Aorta (tissue), 5 donors: Measurements from ENCODE around the gene PDLIM4. TPM values are rescaled to one million over a fixed set of nuclear protein-coding genes. Genes with fewer than 3 reads are reported as not detected.
A peak's percentile ranks its signal among the peaks of the same experiment; 100 is the strongest.

Experiments used
- ATAC-seq: fragments of 200-7000 bp; cut with Tn5 transposase; one replicate; pipeline ENCODE4 v1.9.1; 2022; ENCODE audit warnings: moderate library complexity; ENCODE audit not compliant: low FRiP score
- DNase-seq, 2 donors: peaks; one replicate each; pipeline ENCODE4 v3.0.0-alpha.2; 2020
- H3K27ac ChIP-seq, 2 donors: one replicate each; pipeline ENCODE4 v1.5.1; 2013; ENCODE audit warnings: low read length in 2 of 2, mild to moderate bottlenecking in 2 of 2, moderate library complexity in 2 of 2, control low read depth in 1 of 2, inconsistent platforms in 1 of 2, low read depth in 1 of 2
- H3K27me3 ChIP-seq, 2 donors: one replicate each; pipeline ENCODE4 v1.6.1; 2013; ENCODE audit warnings: control low read depth in 1 of 2, low read length in 1 of 2, mild to moderate bottlenecking in 1 of 2, moderate library complexity in 1 of 2; ENCODE audit not compliant: insufficient read depth in 2 of 2, control insufficient read depth in 1 of 2
- H3K36me3 ChIP-seq, 2 donors: one replicate each; pipeline ENCODE4 v1.6.1; 2013; ENCODE audit warnings: control low read depth in 1 of 2, low read length in 1 of 2, mild to moderate bottlenecking in 1 of 2; ENCODE audit not compliant: insufficient read depth in 2 of 2, control insufficient read depth in 1 of 2
- H3K4me1 ChIP-seq, 2 donors: one replicate each; pipeline ENCODE4 v1.6.1; 2013; ENCODE audit warnings: low read length in 2 of 2, control low read depth in 1 of 2, mild to moderate bottlenecking in 1 of 2, moderate library complexity in 1 of 2; ENCODE audit not compliant: insufficient read depth in 2 of 2, control insufficient read depth in 1 of 2
- H3K4me3 ChIP-seq, 2 donors: one replicate each; pipeline ENCODE4 v1.5.1; 2013; ENCODE audit warnings: low read length in 2 of 2, control low read depth in 1 of 2, mild to moderate bottlenecking in 1 of 2
- H3K9me3 ChIP-seq: one replicate; pipeline ENCODE4 v1.6.1; 2013; ENCODE audit warnings: mild to moderate bottlenecking, low read length; ENCODE audit not compliant: control insufficient read depth
- WGBS, 2 donors: extraction: QIAGEN DNeasy Blood & Tissue Kit; methylation state at CpG; one replicate each; pipeline ENCODE4 v1.1.7; 2013; 5-methylcytosine and 5-hydroxymethylcytosine counted together
- intact Hi-C, 2 donors: fragments of 100-400 bp; cut with DNase I; formaldehyde crosslinking; loops; one replicate each; pipeline versions ENCODE4 v1.14.2 to v1.15.0; 2022
- polyA plus RNA-seq, 2 donors: library from polyadenylated mRNA; stranded (reverse); fragments of 200-250 nt; gene quantifications; one replicate each; pipeline ENCODE4 v1.2.3, GENCODE V29; 2013
- total RNA-seq, 2 donors: library from RNA; stranded (reverse); fragmentation: NEBNext Ultra II Directional; extraction: Animal tissue kit (Norgen Biotek cat#: 25700); gene quantifications; one replicate each; pipeline ENCODE4 v1.2.1, GENCODE V29; 2021
- donor health status: healthy with polysubstance abuse.
- donor health status: Bipolar disorder and iron deficiency.
- donor health status: DM: no; HTN: no; CAD: no.
- donor health status: DM: no; HTN: no; CAD: no.
- donor health status: DM: yes; HTN: yes; CAD: no.

Gene PDLIM4
- total and polyA plus RNA-seq, 4 donors: 12.8 to 70.9 (median 37.4) TPM

- peak; percentile 40 to 67 for DNase-seq
- intact Hi-C loops: loop anchor here in 1 of 2 donors (10.0 kb wide), 1 partner anchor 241 kb away; the partner anchor contains the start of gene IRF1
- H3K4me3 ChIP-seq: no peak overlapping the region
- 92 to 96% methylated on average over 8 of the region's 8 CpGs for WGBS, 2 donors
- peak overlapping the region in 1 of 2 donors; percentile 41 for H3K27ac ChIP-seq
- H3K36me3 ChIP-seq: no peaks in the 10 kb centered on the region
- ATAC-seq: no peak
- no peaks in the 10 kb centered on the region for H3K27me3 ChIP-seq
- H3K4me1 ChIP-seq: peaks cover 0 to 2% of the 10 kb centered on the region in 2 donors
- no peaks in the 10 kb centered on the region for H3K9me3 ChIP-seq
Observed at GRCh38 chr5:132253452-132254320, 3.8 kb upstream of the PDLIM4 start.

DNA sequence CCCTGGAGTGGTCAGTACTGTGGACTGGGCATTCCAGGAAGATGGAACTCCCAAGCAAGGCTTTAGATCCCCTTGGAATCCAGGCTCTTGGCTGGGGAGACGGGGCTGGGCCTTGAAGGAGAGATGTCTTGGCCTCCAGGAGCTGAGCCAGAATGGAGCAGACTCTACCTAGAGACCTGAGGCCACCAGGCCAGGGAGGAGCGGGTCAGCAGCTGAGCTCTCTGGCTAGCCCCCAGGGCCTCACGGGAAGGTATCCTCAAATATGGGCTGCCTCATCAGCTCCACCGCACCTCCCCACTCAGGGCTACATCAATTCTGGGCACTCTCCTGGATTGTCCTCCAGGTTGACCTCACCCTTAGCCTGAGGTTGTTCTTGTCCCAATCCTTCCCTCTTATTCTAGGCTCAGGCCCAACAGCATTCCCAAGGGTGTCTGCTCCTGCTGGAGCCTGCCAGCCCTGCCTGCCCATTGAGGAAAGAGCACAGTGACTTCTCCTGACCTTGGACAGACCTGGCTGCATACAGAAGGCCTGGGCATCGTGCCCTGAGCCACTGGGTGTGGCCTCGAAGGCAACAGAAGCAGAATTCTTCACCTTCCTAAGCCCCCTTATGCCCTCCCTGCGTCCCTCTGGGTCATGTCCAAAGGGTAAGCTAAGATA lies 3.0 kb upstream of the PDLIM4 start:
- peak; percentile 80 to 82 for DNase-seq
- intact Hi-C loops: loop anchor here in 1 of 2 donors (10.0 kb wide), 1 partner anchor 240 kb away; the partner anchor contains the start of gene IRF1
- no peak overlapping the region for H3K4me3 ChIP-seq
- ATAC-seq: peak; percentile 20
- H3K27me3 ChIP-seq: no peaks in the 10 kb centered on the region
- 15 to 27% methylated on average over 7 of the region's 7 CpGs for WGBS, 2 donors
- peak overlapping the region in 1 of 2 donors; percentile 41 for H3K27ac ChIP-seq
- H3K9me3 ChIP-seq: no peaks in the 10 kb centered on the region
- no peaks in the 10 kb centered on the region for H3K36me3 ChIP-seq
- peaks cover 0 to 2% of the 10 kb centered on the region in 2 donors for H3K4me1 ChIP-seq

DNA sequence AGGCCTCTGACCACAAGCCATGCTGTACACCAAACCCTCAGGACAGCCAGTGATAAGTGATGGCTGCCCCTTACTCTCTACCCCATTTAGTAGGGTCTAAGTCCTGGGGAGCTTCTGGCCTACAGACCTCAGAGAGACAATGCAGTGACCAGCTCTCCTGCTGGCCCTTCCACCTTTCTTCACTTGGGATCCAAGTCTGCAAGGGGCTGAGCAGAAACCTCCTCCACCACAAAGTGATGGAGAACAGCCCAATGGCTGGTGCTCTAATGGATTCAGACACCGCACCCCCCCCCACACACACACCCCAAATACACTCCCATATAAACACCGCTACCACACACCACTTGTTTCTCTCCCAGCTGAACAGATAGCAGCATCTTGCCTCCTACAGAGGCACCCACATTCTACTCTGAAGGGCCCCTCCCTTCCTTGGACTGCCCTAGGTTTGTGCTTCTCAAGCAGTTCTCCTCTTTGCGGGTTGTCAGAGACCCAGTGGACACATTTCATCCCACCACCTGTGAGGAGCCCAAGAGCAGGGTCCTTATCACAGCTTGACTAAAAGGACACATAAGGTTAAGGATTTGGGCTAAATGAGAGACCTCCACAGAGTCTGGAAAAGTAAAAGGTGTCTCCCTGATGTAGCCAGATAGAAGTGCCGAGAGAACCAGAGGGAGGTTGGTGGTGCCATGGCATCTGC lies 1.3 kb upstream of the PDLIM4 start:
- Histone ChIP-seq H3K9me3 (no peaks in the 10 kb centered on the region), H3K4me1 (peaks cover 0 to 2% of the 10 kb centered on the region in 2 donors), H3K27ac (no peak overlapping the region), H3K4me3 (no peak overlapping the region), H3K36me3 (no peaks in the 10 kb centered on the region), H3K27me3 (no peaks in the 10 kb centered on the region)
- DNase-seq (peak in 1 of 2 donors; percentile 21), ATAC-seq (no peak)
- whole genome bisulfite sequencing, 2 donors: 97 to 98% methylated on average over 4 of the region's 4 CpGs
- intact Hi-C loops: loop anchor here in 1 of 2 donors (10.0 kb wide), 1 partner anchor 239 kb away; the partner anchor contains the start of gene IRF1

- WGBS, 2 donors: 90 to 91% methylated on average over 6 of the region's 6 CpGs
- ATAC-seq: no peak
Observed at GRCh38 chr5:132256783-132257130, 739 bp upstream of the PDLIM4 start.

DNA sequence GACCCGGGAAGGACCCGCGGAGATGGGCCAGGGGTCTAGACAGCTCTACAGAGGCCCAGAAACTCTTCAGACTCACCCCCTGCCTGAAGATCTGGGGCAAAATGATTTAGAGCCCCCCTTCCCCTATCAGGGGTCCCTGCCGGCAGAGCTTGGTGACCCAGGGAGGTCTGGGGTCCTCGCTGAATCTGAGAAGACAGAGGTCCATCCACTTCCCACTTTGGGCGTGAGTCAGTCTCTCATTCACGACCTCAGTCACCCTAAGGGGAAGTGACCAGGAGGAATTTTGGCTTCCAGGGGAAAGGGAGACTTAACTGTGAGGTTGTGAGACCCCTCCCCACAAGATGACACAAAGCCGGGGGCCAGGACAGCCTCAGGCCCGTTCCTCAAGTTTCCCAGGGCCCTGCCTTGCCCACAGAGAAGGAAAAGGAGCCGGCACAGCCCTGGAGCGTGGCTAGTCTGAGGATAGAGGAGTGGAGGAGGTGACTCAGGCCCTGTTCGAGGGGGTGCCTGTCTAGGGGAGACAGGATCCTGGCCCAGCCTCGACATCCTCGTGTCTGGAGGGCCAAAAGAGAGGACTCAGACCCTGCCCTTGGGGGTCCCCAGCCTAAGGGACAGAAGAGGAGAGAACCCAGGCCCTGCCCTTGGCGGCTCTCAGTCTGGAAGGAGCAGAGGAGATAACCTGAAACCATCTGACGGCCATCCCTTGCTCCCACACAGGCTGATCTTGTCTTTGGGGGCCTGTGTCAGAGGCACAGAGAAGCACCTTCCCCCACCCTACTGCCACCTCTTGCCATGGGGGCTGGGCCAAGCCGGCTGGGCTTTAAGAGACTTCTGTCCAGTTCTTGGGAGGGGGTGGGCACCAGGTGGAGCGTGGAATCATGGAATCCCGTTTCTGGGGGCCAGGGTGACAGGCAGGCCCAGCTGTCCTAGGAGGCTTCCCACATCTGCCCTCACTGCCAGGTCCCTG lies 889 bp downstream of the PDLIM4 start:
- Histone ChIP-seq H3K4me3 (peak overlapping the region; percentile 41 to 58), H3K27ac (peak overlapping the region; percentile 70), H3K27me3 (no peaks in the 10 kb centered on the region), H3K4me1 (peaks cover 0 to 2% of the 10 kb centered on the region in 2 donors), H3K9me3 (no peaks in the 10 kb centered on the region), H3K36me3 (no peaks in the 10 kb centered on the region)
- ATAC-seq (peak; percentile 71), DNase-seq (peak; percentile 63 to 83)
- intact Hi-C loops: loop anchor here in 1 of 2 donors (10.0 kb wide), 1 partner anchor 236 kb away; the partner anchor contains the start of gene IRF1
- WGBS, 2 donors: 23 to 26% methylated on average over 19 of the region's 19 CpGs

More at GRCh38 chr5:132256783-132257130, 739 bp upstream of the PDLIM4 start:
- no peak overlapping the region for H3K4me3 ChIP-seq
- intact Hi-C loops: loop anchor here in 1 of 2 donors (10.0 kb wide), 1 partner anchor 238 kb away; the partner anchor contains the start of gene IRF1
- H3K27ac ChIP-seq: peak overlapping the region in 1 of 2 donors; percentile 64
- no peaks in the 10 kb centered on the region for H3K36me3 ChIP-seq
- no peaks in the 10 kb centered on the region for H3K27me3 ChIP-seq
- no peak for DNase-seq
- H3K9me3 ChIP-seq: no peaks in the 10 kb centered on the region
- H3K4me1 ChIP-seq: peaks cover 0 to 2% of the 10 kb centered on the region in 2 donors

- H3K4me3 ChIP-seq: no peak overlapping the region
- ATAC-seq (peak; percentile 64), DNase-seq (peak; percentile 86 to 93)
- 53 to 59% methylated on average over 24 of the region's 24 CpGs for WGBS, 2 donors
- H3K4me1 ChIP-seq: peaks cover 0 to 2% of the 10 kb centered on the region in 2 donors
- intact Hi-C loops: loop anchor here in 1 of 2 donors (10.0 kb wide), 1 partner anchor 236 kb away; the partner anchor contains the start of gene IRF1
- no peaks in the 10 kb centered on the region for H3K27me3 ChIP-seq
- H3K36me3 ChIP-seq: no peaks in the 10 kb centered on the region
- H3K27ac ChIP-seq: peak overlapping the region; percentile 10 to 70
- no peaks in the 10 kb centered on the region for H3K9me3 ChIP-seq
Observed at GRCh38 chr5:132259069-132259851, 1.8 kb downstream of the PDLIM4 start.

DNA sequence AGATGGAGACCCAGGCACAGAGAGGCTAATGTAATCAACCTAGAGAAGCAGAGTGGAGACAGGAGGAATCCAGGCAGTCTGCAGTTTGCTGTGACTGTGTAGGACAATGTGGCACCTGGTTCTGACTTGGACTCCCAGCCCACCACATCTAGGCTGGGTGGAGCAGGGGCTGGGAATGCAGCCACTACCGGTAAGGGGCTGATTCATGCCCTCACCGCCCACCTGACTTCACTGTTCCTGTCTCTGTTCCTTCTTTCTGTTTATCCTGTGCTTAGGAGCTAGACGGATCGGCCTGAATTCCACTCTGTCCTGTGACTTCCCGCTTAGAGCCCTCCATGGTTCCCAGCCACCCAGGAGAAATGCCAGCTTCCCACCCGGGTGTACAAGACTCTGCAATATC lies 2.6 kb downstream of the PDLIM4 start:
- Histone ChIP-seq H3K9me3 (no peaks in the 10 kb centered on the region), H3K4me3 (no peak overlapping the region), H3K36me3 (no peaks in the 10 kb centered on the region), H3K27ac (peak overlapping the region in 1 of 2 donors; percentile 70), H3K4me1 (no peaks in the 10 kb centered on the region), H3K27me3 (no peaks in the 10 kb centered on the region)
- intact Hi-C loops: loop anchor here in 1 of 2 donors (10.0 kb wide), 1 partner anchor 235 kb away; the partner anchor contains the start of gene IRF1
- peak in 1 of 2 donors; percentile 70 for DNase-seq
- peak; percentile 0 for ATAC-seq
- 41 to 54% methylated on average over 6 of the region's 6 CpGs for WGBS, 2 donors
